OCI-LY3 (cell line): ENCODE results near the gene PTPRN2.

Experiments
- H2AFZ ChIP-seq: fragments of 200-600, 300-600 bp; shearing (Covaris generic); 2 replicates; pipeline ENCODE4 v1.6.0; 2014; ENCODE audit warnings: antibody characterized with exemption, low read depth, low read length
- H3K27ac ChIP-seq: fragments of 200-600, 300-600 bp; sonication (generic); 2 replicates; pipeline ENCODE4 v1.5.1; 2014; ENCODE audit warnings: mild to moderate bottlenecking, low read length, moderate library complexity, mixed read lengths
- H3K27me3 ChIP-seq: fragments of 200-600, 300-600 bp; sonication (generic); 2 replicates; pipeline ENCODE4 v1.6.1; 2014; ENCODE audit warnings: low read depth, low read length, mixed read lengths
- H3K36me3 ChIP-seq: fragments of 200-600, 300-600 bp; sonication (generic); replicated peaks from 2 replicates; pipeline ENCODE3; 2014; ENCODE audit warnings: low read depth, low read length, mixed read lengths
- H3K4me1 ChIP-seq: fragments of 300-600, 200-600 bp; sonication (generic); 2 replicates; pipeline ENCODE4 v1.6.1; 2014; ENCODE audit warnings: low read length, mixed read lengths
- H3K4me2 ChIP-seq: fragments of 200-600, 300-600 bp; sonication (generic); 2 replicates; pipeline ENCODE4 v1.6.1; 2014; ENCODE audit warnings: low read length, mixed read lengths
- H3K4me3 ChIP-seq: fragments of 300-600, 200-600 bp; sonication (generic); 2 replicates; pipeline ENCODE4 v1.5.1; 2014; ENCODE audit warnings: antibody characterized with exemption, mild to moderate bottlenecking, low read length, moderate library complexity
- H3K79me2 ChIP-seq: fragments of 300-600, 200-600 bp; shearing (Covaris generic); 2 replicates; pipeline ENCODE4 v1.6.1; 2014; ENCODE audit warnings: mild to moderate bottlenecking, low read length, mixed read lengths
- H3K9ac ChIP-seq: fragments of 300-600, 200-600 bp; shearing (Covaris generic); 2 replicates; pipeline ENCODE4 v1.6.0; 2014; ENCODE audit warnings: mild to moderate bottlenecking, low read length, moderate library complexity
- H3K9me3 ChIP-seq: fragments of 200-600, 300-600 bp; shearing (Covaris generic); 2 replicates; pipeline ENCODE4 v1.6.1; 2014; ENCODE audit warnings: low read length, mixed read lengths; ENCODE audit not compliant: insufficient read depth
- H4K20me1 ChIP-seq: fragments of 200-600, 300-600 bp; sonication (generic); 2 replicates; pipeline ENCODE4 v1.6.1; 2016; ENCODE audit warnings: low read length, mixed read lengths; ENCODE audit not compliant: insufficient read depth
- CTCF ChIP-seq: fragments of 200-600, 300-600 bp; sonication (generic); IDR thresholded peaks from 2 replicates; pipeline ENCODE4 v1.5.1; 2014; ENCODE audit warnings: antibody characterized with exemption, low read length, low read depth
- EZH2phosphoT487 ChIP-seq: fragments of 200-600 bp; shearing (Covaris generic); IDR thresholded peaks from 2 replicates; pipeline ENCODE4 v1.6.1; 2018; ENCODE audit warnings: antibody characterized with exemption, mixed run types, low read depth

PTPRN2 gene

GRCh38 chr7:158167373-158167772 is 420.2 kb downstream of the PTPRN2 start:
- Histone ChIP-seq H3K27me3 (no peaks in the 10 kb centered on the region), H3K9me3 (no peaks in the 10 kb centered on the region), H3K36me3 (no peaks in the 10 kb centered on the region), H3K79me2 (no peaks in the 10 kb centered on the region), H3K4me2 (no peak overlapping the region), H3K9ac (no peak overlapping the region), H3K4me3 (no peak overlapping the region), H4K20me1 (no peaks in the 10 kb centered on the region), H3K27ac (no peak overlapping the region), H3K4me1 (no peaks in the 10 kb centered on the region), H2AFZ (no peak overlapping the region)
- TF ChIP-seq EZH2phosphoT487 (no peak), CTCF (no peak)

- TF ChIP-seq EZH2phosphoT487 (no peak), CTCF (no peak)
- no peaks in the 10 kb centered on the region for H3K9me3 ChIP-seq
- no peaks in the 10 kb centered on the region for H3K4me1 ChIP-seq
- no peak overlapping the region for H3K27ac ChIP-seq
- no peak overlapping the region for H2AFZ ChIP-seq
- no peaks in the 10 kb centered on the region for H4K20me1 ChIP-seq
- H3K4me2 ChIP-seq: no peak overlapping the region
- no peak overlapping the region for H3K4me3 ChIP-seq
- H3K9ac ChIP-seq: no peak overlapping the region
- no peaks in the 10 kb centered on the region for H3K79me2 ChIP-seq
- H3K36me3 ChIP-seq: no peaks in the 10 kb centered on the region
- H3K27me3 ChIP-seq: no peaks in the 10 kb centered on the region
Observed at GRCh38 chr7:158166386-158167340, 421.0 kb downstream of the PTPRN2 start.

- Histone ChIP-seq H3K4me3 (no peak overlapping the region), H3K27me3 (no peaks in the 10 kb centered on the region), H3K9me3 (no peaks in the 10 kb centered on the region), H3K4me2 (no peak overlapping the region), H3K27ac (no peak overlapping the region), H3K9ac (no peak overlapping the region), H3K36me3 (no peaks in the 10 kb centered on the region), H2AFZ (no peak overlapping the region), H3K79me2 (no peaks in the 10 kb centered on the region), H4K20me1 (no peaks in the 10 kb centered on the region), H3K4me1 (no peaks in the 10 kb centered on the region)
- TF ChIP-seq EZH2phosphoT487 (no peak), CTCF (no peak)
Observed at GRCh38 chr7:158165711-158166110, 421.9 kb downstream of the PTPRN2 start.
